ENCODE results near the gene BFSP1.

BFSP1 gene

GRCh38 chr20:17497821-17498580, 33.2 kb downstream of the BFSP1 start:
- no peak for DNase-seq (ENCODE audit: low read depth)

- DNase-seq (ENCODE audit: low read depth) = no peak
Observed at GRCh38 chr20:17495826-17496225, 35.4 kb downstream of the BFSP1 start.

GRCh38 chr20:17494201-17494600, 37.0 kb downstream of the BFSP1 start:
- DNase-seq (ENCODE audit: low read depth) = no peak

- DNase-seq (ENCODE audit: low read depth) = no peak
Observed at GRCh38 chr20:17493173-17493572, 38.0 kb downstream of the BFSP1 start.

GRCh38 chr20:17491488-17491887, 39.7 kb downstream of the BFSP1 start:
- no peak for DNase-seq (ENCODE audit: low read depth)

GRCh38 chr20:17491041-17491440, 40.1 kb downstream of the BFSP1 start:
- DNase-seq (ENCODE audit: low read depth) = no peak

- no peak for DNase-seq (ENCODE audit: low read depth)
Observed at GRCh38 chr20:17490501-17490900, 40.7 kb downstream of the BFSP1 start.

- DNase-seq (ENCODE audit: low read depth) = no peak
Observed at GRCh38 chr20:17488916-17489600, 42.1 kb downstream of the BFSP1 start.

GRCh38 chr20:17485017-17485416, 46.2 kb downstream of the BFSP1 start:
- DNase-seq (ENCODE audit: low read depth) = peak; percentile 16

- no peak for DNase-seq (ENCODE audit: low read depth)
Observed at GRCh38 chr20:17482536-17482935, 48.6 kb downstream of the BFSP1 start.

- DNase-seq (ENCODE audit: low read depth) = no peak
Observed at GRCh38 chr20:17481661-17482060, 49.5 kb downstream of the BFSP1 start.

- no peak for DNase-seq (ENCODE audit: low read depth)
Observed at GRCh38 chr20:17480696-17481095, 50.5 kb downstream of the BFSP1 start.

GRCh38 chr20:17479063-17479657, 52.0 kb downstream of the BFSP1 start:
- DNase-seq (ENCODE audit: low read depth) = no peak

GRCh38 chr20:17473659-17474058, 57.5 kb downstream of the BFSP1 start:
- DNase-seq (ENCODE audit: low read depth) = no peak

GRCh38 chr20:17471606-17472187, 59.5 kb downstream of the BFSP1 start:
- DNase-seq (ENCODE audit: low read depth) = no peak

- DNase-seq (ENCODE audit: low read depth) = no peak
Observed at GRCh38 chr20:17470973-17471372, 60.2 kb downstream of the BFSP1 start.

- no peak for DNase-seq (ENCODE audit: low read depth)
Observed at GRCh38 chr20:17470521-17470920, 60.7 kb downstream of the BFSP1 start.

- no peak for DNase-seq (ENCODE audit: low read depth)
Observed at GRCh38 chr20:17469246-17470030, 61.7 kb downstream of the BFSP1 start.

- DNase-seq (ENCODE audit: low read depth) = no peak
Observed at GRCh38 chr20:17468073-17468840, 62.9 kb downstream of the BFSP1 start.

GRCh38 chr20:17467120-17467655, 64.0 kb downstream of the BFSP1 start:
- no peak for DNase-seq (ENCODE audit: low read depth)

- DNase-seq (ENCODE audit: low read depth) = no peak
Observed at GRCh38 chr20:17466641-17467040, 64.5 kb downstream of the BFSP1 start.
